ENCODE results near the gene ELMO2.

GRCh38 chr20:46356195-46357029 is 50.0 kb downstream of the ELMO2 start:
- TF ChIP-seq POLR2A (IDR thresholded peaks at IDR 0.05; ENCODE audit: low read depth, low read length), result no peak
- TF ChIP-seq TAF1 (IDR thresholded peaks at IDR 0.05; ENCODE audit: borderline replicate concordance, low read depth, low read length), result no peak
- no peak for TF ChIP-seq POLR2AphosphoS5 (IDR thresholded peaks at IDR 0.05; ENCODE audit: low read depth, low read length)
